ENCODE results near the gene FMN1. TPM values are rescaled to one million over a fixed set of nuclear protein-coding genes. Genes with fewer than 3 reads are reported as not detected.

FMN1 gene
- total RNA-seq, 4 donors from 2014 or later: 4.3 to 10.1 (median 8.8) TPM

DNA sequence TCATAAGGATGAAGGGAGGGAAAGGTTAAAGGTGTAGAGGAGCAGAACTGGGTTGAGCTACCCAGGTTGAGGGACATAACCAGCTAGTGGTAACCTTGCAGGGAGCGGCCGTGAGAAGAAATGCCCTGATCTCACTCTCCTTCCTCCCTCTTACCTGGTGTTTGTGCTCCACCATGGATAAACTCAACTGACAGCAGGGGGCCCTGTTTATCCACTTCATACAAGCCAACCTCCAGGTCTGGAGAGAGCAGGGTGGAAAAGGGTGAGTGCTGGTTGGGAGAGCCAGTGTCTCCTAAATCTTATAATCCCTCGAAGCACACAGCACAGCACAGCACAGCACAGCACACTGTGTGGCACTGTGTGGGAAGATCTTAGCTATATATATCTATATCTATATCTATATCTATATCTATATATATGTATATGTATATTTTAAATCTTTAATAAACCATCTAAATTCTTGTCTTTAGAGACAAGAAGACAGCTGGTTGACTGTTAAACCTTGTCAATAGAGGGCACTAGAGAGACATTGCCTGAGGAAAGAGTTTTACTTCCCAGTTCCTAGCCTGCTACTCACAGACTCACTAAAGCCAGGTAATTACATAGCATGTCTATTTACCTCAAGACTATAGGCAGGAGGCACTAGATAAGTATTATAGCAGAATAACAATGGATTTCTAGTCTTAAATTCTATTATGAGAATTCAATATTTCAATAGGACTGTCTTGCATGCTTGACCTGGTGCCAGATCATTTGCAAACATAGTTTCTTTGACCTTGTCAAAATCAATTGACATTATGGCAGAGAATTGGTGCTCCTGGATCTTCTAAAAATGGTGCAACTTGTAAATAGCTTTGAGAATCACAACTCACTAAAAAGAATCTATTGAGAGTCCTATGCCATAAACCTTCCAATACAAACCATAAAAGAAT is 21.7 kb upstream of the FMN1 start:
- TF ChIP-seq, protein P1, sequence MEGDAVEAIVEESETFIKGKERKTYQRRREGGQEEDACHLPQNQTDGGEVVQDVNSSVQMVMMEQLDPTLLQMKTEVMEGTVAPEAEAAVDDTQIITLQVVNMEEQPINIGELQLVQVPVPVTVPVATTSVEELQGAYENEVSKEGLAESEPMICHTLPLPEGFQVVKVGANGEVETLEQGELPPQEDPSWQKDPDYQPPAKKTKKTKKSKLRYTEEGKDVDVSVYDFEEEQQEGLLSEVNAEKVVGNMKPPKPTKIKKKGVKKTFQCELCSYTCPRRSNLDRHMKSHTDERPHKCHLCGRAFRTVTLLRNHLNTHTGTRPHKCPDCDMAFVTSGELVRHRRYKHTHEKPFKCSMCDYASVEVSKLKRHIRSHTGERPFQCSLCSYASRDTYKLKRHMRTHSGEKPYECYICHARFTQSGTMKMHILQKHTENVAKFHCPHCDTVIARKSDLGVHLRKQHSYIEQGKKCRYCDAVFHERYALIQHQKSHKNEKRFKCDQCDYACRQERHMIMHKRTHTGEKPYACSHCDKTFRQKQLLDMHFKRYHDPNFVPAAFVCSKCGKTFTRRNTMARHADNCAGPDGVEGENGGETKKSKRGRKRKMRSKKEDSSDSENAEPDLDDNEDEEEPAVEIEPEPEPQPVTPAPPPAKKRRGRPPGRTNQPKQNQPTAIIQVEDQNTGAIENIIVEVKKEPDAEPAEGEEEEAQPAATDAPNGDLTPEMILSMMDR (IDR thresholded peaks at IDR 0.05): peak in 5 of 6 experiments; percentile 7 to 50 (median 18)
- no peak for TF ChIP-seq POLR2A (IDR thresholded peaks at IDR 0.05)
- no peak for DNase-seq
- no peaks in the 10 kb centered on the region for H3K36me3 ChIP-seq
- peaks cover 0 to 5% (median 0%) of the 10 kb centered on the region in 3 donors for H3K4me1 ChIP-seq
- H3K9me3 ChIP-seq: no peaks in the 10 kb centered on the region
- intact Hi-C loops (cut with DNase I): no loop called here
- 91 to 94% methylated on average over 3 of the region's 3 CpGs for WGBS, 2 donors
- H3K27ac ChIP-seq: no peak overlapping the region
- no peak overlapping the region for H3K4me3 ChIP-seq
- peaks cover 0 to 25% (median 0%) of the 10 kb centered on the region in 4 donors for H3K27me3 ChIP-seq

GRCh38 chr15:33211176-33211808 is 16.8 kb upstream of the FMN1 start:
- no peak for TF ChIP-seq POLR2A (IDR thresholded peaks at IDR 0.05)
- TF ChIP-seq, protein P1 (IDR thresholded peaks at IDR 0.05): no peak
- H3K36me3 ChIP-seq: no peaks in the 10 kb centered on the region
- peaks cover 0 to 50% (median 0%) of the 10 kb centered on the region in 4 donors for H3K27me3 ChIP-seq
- H3K4me1 ChIP-seq: no peaks in the 10 kb centered on the region
- no peak overlapping the region for H3K4me3 ChIP-seq
- DNase-seq: no peak
- no peak overlapping the region for H3K27ac ChIP-seq
- intact Hi-C loops (cut with DNase I): no loop called here
- 57% methylated on average over 3 of the region's 3 CpGs for WGBS, 2 donors
- H3K9me3 ChIP-seq: no peaks in the 10 kb centered on the region

GRCh38 chr15:33209575-33210481 is 15.3 kb upstream of the FMN1 start:
- peaks cover 0 to 52% (median under 1%) of the 10 kb centered on the region in 4 donors for H3K27me3 ChIP-seq
- no peaks in the 10 kb centered on the region for H3K9me3 ChIP-seq
- TF ChIP-seq, protein P1 (IDR thresholded peaks at IDR 0.05): no peak
- no peak overlapping the region for H3K4me3 ChIP-seq
- no peaks in the 10 kb centered on the region for H3K36me3 ChIP-seq
- 69 to 75% methylated on average over 2 of the region's 2 CpGs for WGBS, 2 donors
- no peak for DNase-seq
- H3K4me1 ChIP-seq: no peaks in the 10 kb centered on the region
- intact Hi-C loops (cut with DNase I): no loop called here
- H3K27ac ChIP-seq: no peak overlapping the region

- Histone ChIP-seq H3K27ac (no peak overlapping the region), H3K27me3 (peaks cover 0 to 69% (median 2%) of the 10 kb centered on the region in 4 donors), H3K4me3 (no peak overlapping the region), H3K4me1 (peaks cover 0 to under 1% (median 0%) of the 10 kb centered on the region in 3 donors), H3K36me3 (no peaks in the 10 kb centered on the region), H3K9me3 (no peaks in the 10 kb centered on the region)
- no peak for DNase-seq
- 75 to 90% methylated on average over 4 of the region's 4 CpGs for WGBS, 2 donors
- TF ChIP-seq POLR2A (IDR thresholded peaks at IDR 0.05): no peak
- TF ChIP-seq, protein P1 (IDR thresholded peaks at IDR 0.05): no peak
- intact Hi-C loops (cut with DNase I): no loop called here
Measured at GRCh38 chr15:33207646-33208045, 13.1 kb upstream of the FMN1 start.

Data from esophagus squamous epithelium (tissue), 5 donors.